GM12864 (cell line): Measurements from ENCODE around the gene IGFN1.
"Not testable (repeated sequence)": the region's sequence is repeated elsewhere in the genome, so short reads cannot be mapped to it uniquely, and the experiment has no call there.

Experiments used
- DNase-seq: peaks from one replicate; pipeline ENCODE4 v3.0.0-alpha.2; 2011; ENCODE audit warnings: low read depth
- H3K4me3 ChIP-seq: 2 replicates; pipeline ENCODE4 v1.5.1; 2011; ENCODE audit warnings: mild to moderate bottlenecking, low read depth, low read length, control low read depth
- TF ChIP-seq, protein P1 (sequence below): IDR thresholded peaks from 2 replicates; pipeline ENCODE4 v1.5.1; 2011; ENCODE audit warnings: low read depth, mild to moderate bottlenecking, moderate library complexity, low read length, control low read depth, inconsistent platforms; ENCODE audit errors: missing control alignments

Gene IGFN1

GRCh38 chr1:201153474-201154388, 36.9 kb upstream of the IGFN1 start:
- peak overlapping the region; percentile 82 for H3K4me3 ChIP-seq
- no peak for DNase-seq
- TF ChIP-seq, protein P1, sequence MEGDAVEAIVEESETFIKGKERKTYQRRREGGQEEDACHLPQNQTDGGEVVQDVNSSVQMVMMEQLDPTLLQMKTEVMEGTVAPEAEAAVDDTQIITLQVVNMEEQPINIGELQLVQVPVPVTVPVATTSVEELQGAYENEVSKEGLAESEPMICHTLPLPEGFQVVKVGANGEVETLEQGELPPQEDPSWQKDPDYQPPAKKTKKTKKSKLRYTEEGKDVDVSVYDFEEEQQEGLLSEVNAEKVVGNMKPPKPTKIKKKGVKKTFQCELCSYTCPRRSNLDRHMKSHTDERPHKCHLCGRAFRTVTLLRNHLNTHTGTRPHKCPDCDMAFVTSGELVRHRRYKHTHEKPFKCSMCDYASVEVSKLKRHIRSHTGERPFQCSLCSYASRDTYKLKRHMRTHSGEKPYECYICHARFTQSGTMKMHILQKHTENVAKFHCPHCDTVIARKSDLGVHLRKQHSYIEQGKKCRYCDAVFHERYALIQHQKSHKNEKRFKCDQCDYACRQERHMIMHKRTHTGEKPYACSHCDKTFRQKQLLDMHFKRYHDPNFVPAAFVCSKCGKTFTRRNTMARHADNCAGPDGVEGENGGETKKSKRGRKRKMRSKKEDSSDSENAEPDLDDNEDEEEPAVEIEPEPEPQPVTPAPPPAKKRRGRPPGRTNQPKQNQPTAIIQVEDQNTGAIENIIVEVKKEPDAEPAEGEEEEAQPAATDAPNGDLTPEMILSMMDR: no peak

- DNase-seq: peak; percentile 87
- TF ChIP-seq, protein P1: no peak
- H3K4me3 ChIP-seq: peak within 1 kb of the TSS; percentile 82
Observed at GRCh38 chr1:201154389-201155165, 36.0 kb upstream of the IGFN1 start, which contains the start of gene TMEM9. Gene TMEM9, minus strand, starts transcription at chr1:201154474. Its CDS starts 551 bp downstream, at chr1:201153923.

DNA sequence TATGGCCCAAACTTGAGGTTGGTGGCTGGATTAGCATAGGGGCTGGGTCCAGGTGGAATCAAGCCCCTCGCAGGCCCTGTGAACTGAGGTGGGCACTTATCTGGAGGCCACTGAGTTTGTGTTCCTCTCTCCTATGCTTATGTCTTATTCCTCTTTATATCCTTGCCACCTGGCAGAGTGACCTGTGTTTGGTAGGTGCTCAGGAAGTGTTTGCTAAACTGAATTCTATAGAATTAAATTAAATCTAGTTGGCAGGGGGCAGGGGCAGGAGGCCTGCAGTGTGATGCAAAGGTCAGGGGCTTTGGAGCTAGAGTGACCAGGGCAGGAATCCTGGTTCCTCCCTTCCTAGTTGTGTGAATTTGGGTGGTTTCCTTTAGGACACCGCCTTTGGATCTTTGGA, 35.3 kb upstream of the IGFN1 start:
- no peak overlapping the region for H3K4me3 ChIP-seq
- TF ChIP-seq, protein P1: no peak

DNA sequence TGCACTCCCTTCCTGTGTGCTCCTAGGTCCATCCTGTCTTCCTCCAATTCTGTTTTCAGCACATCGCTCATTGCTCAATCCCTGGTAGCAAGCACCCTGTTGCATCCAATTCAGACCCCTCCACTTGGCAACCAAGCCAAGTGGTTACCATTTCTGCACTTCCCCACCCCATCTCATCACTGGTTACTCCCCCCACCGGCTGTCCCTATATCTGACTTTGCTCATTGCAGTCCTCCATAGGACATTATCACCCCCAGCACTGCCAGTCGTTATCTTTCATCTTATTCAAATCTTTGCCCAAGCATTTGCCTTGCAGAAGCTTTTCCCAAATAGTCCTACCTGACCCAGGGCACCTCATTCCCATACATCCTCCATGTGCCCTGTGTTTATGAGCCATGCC, 34.3 kb upstream of the IGFN1 start:
- TF ChIP-seq, protein P1: no peak
- no peak for DNase-seq
- H3K4me3 ChIP-seq: no peak overlapping the region

More for the DNA sequence above, 35.3 kb upstream of the IGFN1 start:
- DNase-seq: no peak

- no peak overlapping the region for H3K4me3 ChIP-seq
- DNase-seq: no peak
- TF ChIP-seq, protein P1: no peak
Observed at GRCh38 chr1:201156819-201157218, 33.8 kb upstream of the IGFN1 start.

- no peak for DNase-seq
- TF ChIP-seq, protein P1: no peak
- H3K4me3 ChIP-seq: no peak overlapping the region
Observed at GRCh38 chr1:201157949-201158348, 32.7 kb upstream of the IGFN1 start.

GRCh38 chr1:201163036-201163435, 27.6 kb upstream of the IGFN1 start:
- H3K4me3 ChIP-seq, DNase-seq: not testable (repeated sequence)
